Endothelial cell of umbilical vein (primary cell): ENCODE measurements around the gene PPEF1. TPM values are rescaled to one million over a fixed set of nuclear protein-coding genes. Genes with fewer than 3 reads are reported as not detected.

ENCODE experiments used
- BruUV-seq: library from RNA; stranded (reverse); fragments of 400-500 nt; replicated peaks from 2 replicates; lab custom pipeline; 2021; lab: Mats Ljungman, UMichigan
- CTCF ChIA-PET: fragments of 300-600, 350-600 bp; sonication (Branson Sonifier 250); formaldehyde crosslinking; loops from one replicate; lab custom pipeline; 2021; ENCODE audit warnings: antibody characterized with exemption, inconsistent platforms; lab: Charles Lee
- POLR2A ChIA-PET: fragments of 300-600, 350-600 bp; sonication (Branson Sonifier 250); formaldehyde crosslinking; loops from one replicate; lab custom pipeline; 2021; ENCODE audit warnings: antibody characterized with exemption, inconsistent platforms; lab: Charles Lee
- DNase-seq: peaks from one replicate; pipeline ENCODE4 v3.0.0-alpha.2; 2011; ENCODE audit warnings: low read depth, low spot score
- FAIRE-seq: peaks from 2 replicates; lab custom pipeline; 2011; peaks lifted over from hg19 to GRCh38; lab: Jason Lieb, UNC
- H2AFZ ChIP-seq: 2 replicates; pipeline ENCODE4 v1.6.0; 2012; ENCODE audit warnings: low read depth, low read length, control low read depth, inconsistent platforms
- H3K27ac ChIP-seq: 2 replicates; pipeline ENCODE4 v1.5.1; 2011; ENCODE audit warnings: low read depth, mild to moderate bottlenecking, control low read depth, low read length, moderate library complexity; ENCODE audit not compliant: insufficient read depth
- H3K27me3 ChIP-seq, 2 experiments: 2 replicates each; pipeline versions ENCODE4 v1.6.0 to v1.6.1; 2011; ENCODE audit warnings: low read length in 2 of 2, mixed read lengths in 1 of 2; ENCODE audit not compliant: control insufficient read depth in 2 of 2, insufficient read depth in 2 of 2
- H3K36me3 ChIP-seq, 2 experiments: 2 replicates in 1 of 2; 3 replicates in 1 of 2; pipeline ENCODE4 v1.5.1; 2011; ENCODE audit warnings: low read length in 2 of 2, mild to moderate bottlenecking in 1 of 2, moderate library complexity in 1 of 2; ENCODE audit not compliant: control insufficient read depth in 2 of 2, insufficient read depth in 2 of 2; ENCODE audit errors: extremely low read depth in 1 of 2
- H3K4me1 ChIP-seq: 3 replicates; pipeline ENCODE4 v1.5.1; 2011; ENCODE audit warnings: mild to moderate bottlenecking, low read length; ENCODE audit not compliant: control insufficient read depth, insufficient read depth; ENCODE audit errors: extremely low read depth
- H3K4me2 ChIP-seq: 2 replicates; pipeline ENCODE4 v1.6.1; 2011; ENCODE audit warnings: low read length, control low read depth, mixed read lengths; ENCODE audit not compliant: insufficient read depth
- H3K4me3 ChIP-seq, 3 experiments: fragments of 200-600 bp in 1 of 3; sonication (generic), shearing (Covaris generic) in 1 of 3; replicated peaks in 1 of 3; 2 replicates each; pipeline ENCODE4 v1.5.1; 2011 to 2016; ENCODE audit warnings: control low read depth in 3 of 3, low read length in 3 of 3, mild to moderate bottlenecking in 2 of 3, inconsistent platforms in 1 of 3, low read depth in 1 of 3, moderate library complexity in 1 of 3; ENCODE audit not compliant: insufficient read depth in 1 of 3
- H3K79me2 ChIP-seq: 2 replicates; pipeline ENCODE4 v1.6.0; 2012; ENCODE audit warnings: low read length, inconsistent platforms; ENCODE audit not compliant: control insufficient read depth, insufficient read depth
- H3K9ac ChIP-seq: replicated peaks from 2 replicates; pipeline ENCODE3; 2011; ENCODE audit warnings: low read length, control low read depth; ENCODE audit not compliant: insufficient read depth; ENCODE audit errors: extremely low read depth
- H3K9me1 ChIP-seq: replicated peaks from 3 replicates; pipeline ENCODE4 v1.6.0; 2011; ENCODE audit warnings: mild to moderate bottlenecking, low read length; ENCODE audit not compliant: control insufficient read depth, insufficient read depth; ENCODE audit errors: extremely low read depth
- H3K9me3 ChIP-seq: replicated peaks from 2 replicates; pipeline ENCODE4 v1.5.1; 2012; ENCODE audit warnings: low read length, inconsistent platforms; ENCODE audit not compliant: control insufficient read depth, insufficient read depth
- H4K20me1 ChIP-seq: replicated peaks from 2 replicates; pipeline ENCODE3; 2011; ENCODE audit warnings: mild to moderate bottlenecking, low read length; ENCODE audit not compliant: control insufficient read depth, insufficient read depth; ENCODE audit errors: extremely low read depth
- CTCF ChIP-seq, 2 donors: IDR thresholded peaks; 1 replicate in 1 of 2; 2 replicates in 1 of 2; pipeline ENCODE4 v1.5.1; 2011; ENCODE audit warnings: low read length in 2 of 2, mild to moderate bottlenecking in 2 of 2, moderate library complexity in 2 of 2, control low read depth in 1 of 2, inconsistent platforms in 1 of 2, low read depth in 1 of 2; ENCODE audit not compliant: insufficient read depth in 1 of 2; ENCODE audit errors: extremely low read depth in 1 of 2
- EZH2 ChIP-seq: IDR thresholded peaks from 2 replicates; pipeline ENCODE4 v1.6.1; 2012; ENCODE audit warnings: borderline replicate concordance, low read depth, mild to moderate bottlenecking, moderate library complexity, low read length, inconsistent platforms; ENCODE audit not compliant: severe bottlenecking
- FOS ChIP-seq: IDR thresholded peaks from 2 replicates; pipeline ENCODE4 v1.6.1; 2011; ENCODE audit warnings: mild to moderate bottlenecking, low read length, moderate library complexity, borderline replicate concordance; ENCODE audit not compliant: insufficient read depth
- GATA2 ChIP-seq: IDR thresholded peaks from 2 replicates; pipeline ENCODE4 v1.7.0; 2011; ENCODE audit warnings: low read depth, mild to moderate bottlenecking, moderate library complexity, mixed read lengths, low read length; ENCODE audit not compliant: insufficient read length, insufficient read depth
- JUN ChIP-seq: IDR thresholded peaks from 2 replicates; pipeline ENCODE4 v1.6.1; 2011; ENCODE audit warnings: borderline replicate concordance, low read depth; ENCODE audit not compliant: insufficient read length, insufficient read depth
- MYC ChIP-seq: IDR thresholded peaks from one replicate; pipeline ENCODE4 v1.6.1; 2011; ENCODE audit warnings: mild to moderate bottlenecking, low read depth, low read length
- POLR2A ChIP-seq: IDR thresholded peaks from 2 replicates; pipeline ENCODE4 v1.6.1; 2012; ENCODE audit warnings: low read depth, mild to moderate bottlenecking, control low read depth, low read length
- POLR2AphosphoS5 ChIP-seq: IDR thresholded peaks from 2 replicates; pipeline ENCODE4 v1.6.1; 2012; ENCODE audit warnings: low read depth, mild to moderate bottlenecking, control low read depth, low read length, moderate library complexity; ENCODE audit not compliant: insufficient read depth
- dilution Hi-C: fragments of 300-500 bp; cut with MboI; formaldehyde crosslinking; loops from one replicate; pipeline ENCODE4 v1.15.0; 2019; ENCODE audit warnings: low sequenced_read_pairs; ENCODE audit not compliant: extremely low pct_ligation_motif_present
- intact Hi-C: fragments of 100-400 bp; cut with micrococcal nuclease; formaldehyde crosslinking; loops from one replicate; pipeline ENCODE4 v1.10.0; 2022
- polyA plus RNA-seq, 4 experiments: library from polyadenylated mRNA; depleted of rRNA in 3 of 4; stranded (reverse) in 3 of 4; unstranded in 1 of 4; fragments of >200 nt; gene quantifications; 2 replicates each; pipeline versions ENCODE4 v1.2.1 to v1.2.3, GENCODE V29; 2011 to 2012; ENCODE audit warnings: missing spikeins in 1 of 4
- total RNA-seq: library from RNA; stranded (reverse); gene quantifications from 2 replicates; pipeline ENCODE4 v1.2.3, GENCODE V29; 2021
- TF ChIP-seq, protein P1 (sequence below): IDR thresholded peaks from 2 replicates; pipeline ENCODE4 v1.6.1; 2011; ENCODE audit not compliant: insufficient read depth, insufficient read length

Gene PPEF1
- total and polyA plus RNA-seq, 2 donors (not counting 3 experiments of a cell fraction or from before 2014, with no cell fraction given), result not detected

DNA sequence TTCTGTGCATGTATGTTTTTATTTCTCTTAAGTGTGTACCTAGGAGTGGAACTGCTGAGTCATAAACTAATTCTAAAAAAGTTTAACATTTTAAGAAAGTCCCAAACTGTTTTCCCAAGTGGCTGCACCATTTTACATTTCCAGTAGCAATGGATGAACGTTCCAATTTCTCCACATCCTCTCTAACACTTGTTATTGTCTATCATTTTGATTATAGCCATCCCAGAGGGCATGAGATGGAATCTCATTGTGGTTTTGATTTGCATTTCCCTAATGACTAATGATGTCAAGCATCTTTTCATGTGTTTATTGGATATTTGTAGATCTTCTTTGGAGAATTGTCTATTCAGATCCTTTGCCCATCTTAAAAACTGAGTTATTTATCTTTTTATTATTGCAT lies 82.5 kb downstream of the PPEF1 start:
- FAIRE-seq (no peak), DNase-seq (no peak)
- no peaks in the 10 kb centered on the region for H3K27me3 ChIP-seq
- no TSS peak for BruUV-seq
- H3K36me3 ChIP-seq, result no peaks in the 10 kb centered on the region
- H4K20me1 ChIP-seq, result no peaks in the 10 kb centered on the region
- H3K79me2 ChIP-seq, result no peaks in the 10 kb centered on the region
- no peak overlapping the region for H2AFZ ChIP-seq
- H3K9ac ChIP-seq, result no peak overlapping the region
- dilution Hi-C loops (no loop called here), intact Hi-C loops (loop anchor here (5.0 kb wide), 1 partner anchor 82 kb away; no protein-coding TSS in a partner anchor)
- H3K4me1 ChIP-seq, result peaks cover 10% of the 10 kb centered on the region
- no peak overlapping the region for H3K27ac ChIP-seq
- TF ChIP-seq JUN (no peak), FOS (no peak), MYC (no peak), POLR2A (no peak), GATA2 (no peak)
- H3K4me2 ChIP-seq, result no peak overlapping the region
- no peaks in the 10 kb centered on the region for H3K9me3 ChIP-seq
- no peaks in the 10 kb centered on the region for H3K9me1 ChIP-seq
- ChIA-PET CTCF (no interaction called here), POLR2A (no interaction called here)
- H3K4me3 ChIP-seq, result no peak overlapping the region

DNA sequence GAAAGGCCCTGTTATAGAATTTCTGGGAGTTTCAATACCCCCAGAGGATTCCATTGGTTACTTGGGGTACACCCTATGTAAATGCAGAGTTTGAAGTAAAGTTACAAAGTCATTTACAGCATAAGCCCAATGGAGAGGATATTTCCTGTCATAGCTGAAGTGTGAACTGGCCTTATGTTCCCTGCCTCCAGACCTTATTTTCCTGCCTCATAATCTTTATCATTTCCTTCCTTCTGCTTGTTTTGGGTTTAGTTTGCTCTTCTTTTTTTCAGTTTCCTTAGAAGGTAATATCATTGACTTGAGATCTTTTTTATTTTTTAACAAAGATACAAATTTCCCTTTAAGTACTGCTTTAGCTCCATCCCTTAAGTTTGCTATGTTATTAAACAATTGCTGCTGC lies 85.4 kb downstream of the PPEF1 start:
- Histone ChIP-seq H4K20me1 (no peaks in the 10 kb centered on the region), H3K27me3 (no peaks in the 10 kb centered on the region), H3K79me2 (no peaks in the 10 kb centered on the region), H3K9ac (no peak overlapping the region), H3K9me3 (no peaks in the 10 kb centered on the region), H3K4me1 (peaks cover 10% of the 10 kb centered on the region), H3K27ac (peak overlapping the region; percentile 39), H3K36me3 (no peaks in the 10 kb centered on the region), H2AFZ (peak overlapping the region; percentile 54), H3K4me3 (no peak overlapping the region), H3K4me2 (peak overlapping the region; percentile 54), H3K9me1 (no peaks in the 10 kb centered on the region)
- POLR2A ChIA-PET, result no interaction called here
- FAIRE-seq (peak; percentile 97), DNase-seq (peak; percentile 53)
- CTCF ChIA-PET, result no interaction called here
- TF ChIP-seq JUN (no peak), CTCF (IDR thresholded peaks at IDR 0.05; ENCODE audit: extremely low read depth in 1 of 2, insufficient read depth in 1 of 2, low read depth in 1 of 2, low read length in 2 of 2) (no peak), GATA2 (no peak), POLR2A (no peak), MYC (no peak), POLR2AphosphoS5 (no peak), EZH2 (no peak), FOS (no peak)
- TF ChIP-seq, protein P1, sequence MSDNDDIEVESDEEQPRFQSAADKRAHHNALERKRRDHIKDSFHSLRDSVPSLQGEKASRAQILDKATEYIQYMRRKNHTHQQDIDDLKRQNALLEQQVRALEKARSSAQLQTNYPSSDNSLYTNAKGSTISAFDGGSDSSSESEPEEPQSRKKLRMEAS, result no peak
- intact Hi-C loops, result loop anchor here (5.0 kb wide), 1 partner anchor 79 kb away; no protein-coding TSS in a partner anchor
- no TSS peak for BruUV-seq
- dilution Hi-C loops, result no loop called here
